Testis (tissue), 3 donors: ENCODE results near the gene PDE10A. TPM values are rescaled to one million over a fixed set of nuclear protein-coding genes. Genes with fewer than 3 reads are reported as not detected.
"Not testable (repeated sequence)": the region's sequence is repeated elsewhere in the genome, so short reads cannot be mapped to it uniquely, and the experiment has no call there.

ENCODE experiments used
- DNase-seq: peaks from one replicate; pipeline ENCODE4 v3.0.0-alpha.2; 2019
- H3K27ac ChIP-seq, 2 donors: fragments of 200-600 bp; sonication (generic); one replicate each; pipeline ENCODE4 v1.5.1; 2019
- H3K27me3 ChIP-seq: fragments of 200-600 bp; sonication (generic); one replicate; pipeline ENCODE4 v1.5.1; 2019
- H3K36me3 ChIP-seq: fragments of 200-600 bp; sonication (generic); one replicate; pipeline ENCODE4 v1.5.1; 2017; ENCODE audit warnings: low read depth; ENCODE audit errors: missing control alignments
- H3K4me1 ChIP-seq: fragments of 200-600 bp; sonication (generic); one replicate; pipeline ENCODE4 v1.5.1; 2019
- H3K4me3 ChIP-seq, 2 donors: fragments of 200-600 bp; sonication (generic); one replicate each; pipeline ENCODE4 v1.5.1; 2017 to 2019
- H3K9me3 ChIP-seq: fragments of 200-600 bp; sonication (generic); one replicate; pipeline ENCODE4 v1.5.1; 2017
- CTCF ChIP-seq, 3 experiments: fragments of 450-650 bp in 2 of 3; fragments of 200-600 bp in 1 of 3; sonication (generic) in 1 of 3; IDR thresholded peaks; one replicate each; pipeline ENCODE4 v1.5.1; 2016 to 2019; ENCODE audit warnings: antibody characterized with exemption in 3 of 3, mild to moderate bottlenecking in 2 of 3, moderate library complexity in 1 of 3
- POLR2A ChIP-seq: fragments of 450-650 bp; IDR thresholded peaks from one replicate; pipeline ENCODE4 v1.6.1; 2017; ENCODE audit warnings: antibody characterized with exemption, mild to moderate bottlenecking, moderate library complexity
- WGBS, 2 donors: methylation state at CpG; one replicate each; pipeline ENCODE4 v1.1.5; 2018; 5-methylcytosine and 5-hydroxymethylcytosine counted together
- intact Hi-C: fragments of 100-400 bp; cut with DNase I; formaldehyde crosslinking; loops from one replicate; pipeline ENCODE4 v1.15.1; 2023; ENCODE audit warnings: low total_unique reads
- polyA plus RNA-seq: library from polyadenylated mRNA; stranded (reverse); fragments of 350-450 nt; fragmentation: Illumina TruSeq; extraction: RNeasy Lipid Tissue Mini Kit (QIAGEN cat#74804); gene quantifications from one replicate; pipeline ENCODE4 v1.2.3, GENCODE V29; 2014; ENCODE audit warnings: low read depth, low replicate concordance; ENCODE audit not compliant: insufficient read depth
- total RNA-seq, 2 donors: library from RNA; depleted of rRNA; stranded (reverse); fragments of >200 nt; gene quantifications; one replicate each; pipeline ENCODE4 v1.2.3, GENCODE V29; 2016

Gene PDE10A
- total and polyA plus RNA-seq, 3 donors from 2014 or later = 15.5 to 22.0 (median 18.0) TPM

DNA sequence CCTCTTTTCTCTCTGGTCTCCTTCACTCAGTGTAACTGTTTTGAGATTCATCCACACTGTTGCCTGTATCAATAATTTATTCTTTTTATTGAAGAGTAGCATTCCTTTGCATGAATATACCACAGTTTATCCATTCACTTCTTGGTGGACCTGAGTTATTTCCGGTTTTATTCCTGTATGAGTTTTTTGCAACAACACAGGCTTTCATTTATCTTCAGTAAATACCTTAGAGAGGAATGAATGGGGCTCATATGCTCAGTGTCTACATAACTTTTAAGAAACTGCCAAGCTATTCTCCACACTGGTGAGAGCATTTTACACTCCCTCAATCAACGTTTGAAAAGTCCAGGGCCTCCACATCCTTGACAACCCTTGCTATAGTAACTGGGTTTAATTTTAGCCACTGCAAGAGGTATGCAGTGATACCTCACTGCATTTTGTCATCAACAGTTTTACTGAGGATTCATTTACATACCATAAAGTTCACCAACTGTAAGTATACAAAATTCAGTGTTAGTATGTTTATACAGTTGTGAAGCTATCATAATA lies 154.6 kb downstream of the PDE10A start:
- Histone ChIP-seq H3K9me3 (no peaks in the 10 kb centered on the region), H3K4me3 (no peak overlapping the region), H3K4me1 (no peaks in the 10 kb centered on the region), H3K27me3 (no peaks in the 10 kb centered on the region), H3K27ac (no peak overlapping the region), H3K36me3 (no peaks in the 10 kb centered on the region)
- no peak for DNase-seq
- no peak for TF ChIP-seq CTCF (IDR thresholded peaks at IDR 0.05)
- no peak for TF ChIP-seq POLR2A
- intact Hi-C loops = no loop called here
- 53 to 61% methylated on average over 2 of the region's 2 CpGs for WGBS, 2 donors

DNA sequence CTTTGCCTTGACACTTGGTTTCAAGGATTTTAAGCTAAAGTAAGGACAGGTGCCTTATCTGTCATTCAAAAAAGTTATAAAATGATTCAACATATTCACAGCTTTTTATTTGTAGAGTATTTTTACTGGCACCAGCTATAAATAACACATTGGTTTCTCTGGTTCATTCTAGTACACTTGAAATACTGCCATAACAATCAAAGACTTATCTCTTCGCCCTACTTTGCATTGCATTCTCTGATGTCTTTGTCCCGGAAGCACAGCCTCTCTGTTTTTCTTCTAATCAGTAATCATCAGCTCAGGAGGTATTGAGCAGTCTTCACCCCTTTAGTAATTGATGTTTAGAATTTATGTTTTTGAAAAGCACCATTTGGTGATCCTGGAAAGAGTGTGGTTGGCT lies 156.4 kb downstream of the PDE10A start:
- H3K9me3 ChIP-seq = no peaks in the 10 kb centered on the region
- no peaks in the 10 kb centered on the region for H3K27me3 ChIP-seq
- intact Hi-C loops = no loop called here
- TF ChIP-seq CTCF (IDR thresholded peaks at IDR 0.05) (no peak), POLR2A (no peak)
- no peaks in the 10 kb centered on the region for H3K36me3 ChIP-seq
- no peak overlapping the region for H3K4me3 ChIP-seq
- H3K4me1 ChIP-seq = no peaks in the 10 kb centered on the region
- WGBS, 2 donors = 83 to 84% methylated on average over 2 of the region's 2 CpGs
- DNase-seq = no peak
- H3K27ac ChIP-seq = no peak overlapping the region

GRCh38 chr6:165500214-165500907 lies 162.7 kb downstream of the PDE10A start:
- H3K27ac ChIP-seq, H3K4me1 ChIP-seq, H3K4me3 ChIP-seq, DNase-seq, H3K9me3 ChIP-seq, intact Hi-C loops, H3K36me3 ChIP-seq, H3K27me3 ChIP-seq: not testable (repeated sequence)
- WGBS, 2 donors = 78 to 88% methylated on average over 6 of the region's 6 CpGs

GRCh38 chr6:165497472-165497871 lies 165.6 kb downstream of the PDE10A start:
- Histone ChIP-seq H3K27ac (no peak overlapping the region), H3K9me3 (no peaks in the 10 kb centered on the region)
- 82 to 85% methylated on average over 4 of the region's 4 CpGs for WGBS, 2 donors

More at GRCh38 chr6:165497472-165497871, 165.6 kb downstream of the PDE10A start:
- Histone ChIP-seq H3K27me3 (no peaks in the 10 kb centered on the region), H3K36me3 (no peaks in the 10 kb centered on the region), H3K4me1 (no peaks in the 10 kb centered on the region), H3K4me3 (no peak overlapping the region)
- DNase-seq = no peak
- no peak for TF ChIP-seq POLR2A
- no peak for TF ChIP-seq CTCF (IDR thresholded peaks at IDR 0.05)
- intact Hi-C loops = no loop called here
